Activated T-helper 1 cell treated with Interleukin-2 at 50 U/mL for 16 hours (primary cell): Measurements from ENCODE around the gene CD79B.
A peak's percentile ranks its signal among the peaks of the same experiment; 100 is the strongest.

ENCODE experiments used
- DNase-seq: peaks from one replicate; pipeline ENCODE4 v3.0.0-alpha.2; 2020; ENCODE audit warnings: low read depth

CD79B gene

GRCh38 chr17:63954402-63955063 lies 22.4 kb upstream of the CD79B start:
- peak; percentile 16 for DNase-seq

- no peak for DNase-seq
Observed at GRCh38 chr17:63950940-63951907, 19.1 kb upstream of the CD79B start.

- DNase-seq: no peak
Observed at GRCh38 chr17:63949576-63950250, 17.6 kb upstream of the CD79B start.

- no peak for DNase-seq
Observed at GRCh38 chr17:63948521-63948920, 16.4 kb upstream of the CD79B start.

- DNase-seq: no peak
Observed at GRCh38 chr17:63947711-63948330, 15.7 kb upstream of the CD79B start.

- DNase-seq: peak; percentile 17
Observed at GRCh38 chr17:63946440-63947363, 14.6 kb upstream of the CD79B start.

GRCh38 chr17:63945784-63946439 lies 13.8 kb upstream of the CD79B start:
- no peak for DNase-seq

- no peak for DNase-seq
Observed at GRCh38 chr17:63944736-63945499, 12.8 kb upstream of the CD79B start.

GRCh38 chr17:63943745-63944144 lies 11.6 kb upstream of the CD79B start:
- DNase-seq: no peak

GRCh38 chr17:63942309-63942985 lies 10.3 kb upstream of the CD79B start:
- DNase-seq: no peak

GRCh38 chr17:63941751-63942150 lies 9.6 kb upstream of the CD79B start:
- no peak for DNase-seq

GRCh38 chr17:63941162-63941561 lies 9.0 kb upstream of the CD79B start:
- no peak for DNase-seq

GRCh38 chr17:63940584-63940983 lies 8.5 kb upstream of the CD79B start:
- no peak for DNase-seq

GRCh38 chr17:63939884-63940283 lies 7.8 kb upstream of the CD79B start:
- no peak for DNase-seq

GRCh38 chr17:63939401-63939800 lies 7.3 kb upstream of the CD79B start:
- no peak for DNase-seq

- no peak for DNase-seq
Observed at GRCh38 chr17:63937920-63938319, 5.8 kb upstream of the CD79B start.

GRCh38 chr17:63937319-63937718 lies 5.2 kb upstream of the CD79B start:
- DNase-seq: no peak

- DNase-seq: no peak
Observed at GRCh38 chr17:63934183-63935112, 2.3 kb upstream of the CD79B start.
